T-helper 2 cell (primary cell): ENCODE data around the gene AQP12A.
"Not testable (repeated sequence)": the region's sequence is repeated elsewhere in the genome, so short reads cannot be mapped to it uniquely, and the experiment has no call there.

Experiments used
- DNase-seq, 5 experiments: peaks; one replicate each; pipeline versions ENCODE4 v3.0.0 to v3.0.0-alpha.2; 2012 to 2022

Gene AQP12A

DNA sequence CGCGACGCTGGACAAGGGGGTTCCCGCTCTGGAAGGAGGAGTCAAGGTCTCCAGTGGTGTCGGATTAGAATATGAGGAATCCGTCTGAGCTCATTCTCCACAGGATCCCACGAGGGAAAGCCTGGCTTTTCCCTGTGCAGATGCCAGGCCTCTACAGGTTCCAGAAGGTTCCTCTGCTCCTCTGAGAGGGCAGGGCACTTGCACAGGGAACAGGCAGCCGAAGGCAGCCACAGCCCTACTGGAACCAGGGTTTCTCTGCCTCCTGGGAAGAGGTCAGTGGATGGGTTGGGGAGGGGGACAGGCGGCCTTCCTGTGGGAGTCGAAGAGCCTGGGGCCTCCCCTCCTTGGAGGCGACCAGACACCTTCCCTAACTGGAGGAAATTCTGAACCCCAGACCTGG is 1.7 kb upstream of the AQP12A start:
- no peak for DNase-seq

DNA sequence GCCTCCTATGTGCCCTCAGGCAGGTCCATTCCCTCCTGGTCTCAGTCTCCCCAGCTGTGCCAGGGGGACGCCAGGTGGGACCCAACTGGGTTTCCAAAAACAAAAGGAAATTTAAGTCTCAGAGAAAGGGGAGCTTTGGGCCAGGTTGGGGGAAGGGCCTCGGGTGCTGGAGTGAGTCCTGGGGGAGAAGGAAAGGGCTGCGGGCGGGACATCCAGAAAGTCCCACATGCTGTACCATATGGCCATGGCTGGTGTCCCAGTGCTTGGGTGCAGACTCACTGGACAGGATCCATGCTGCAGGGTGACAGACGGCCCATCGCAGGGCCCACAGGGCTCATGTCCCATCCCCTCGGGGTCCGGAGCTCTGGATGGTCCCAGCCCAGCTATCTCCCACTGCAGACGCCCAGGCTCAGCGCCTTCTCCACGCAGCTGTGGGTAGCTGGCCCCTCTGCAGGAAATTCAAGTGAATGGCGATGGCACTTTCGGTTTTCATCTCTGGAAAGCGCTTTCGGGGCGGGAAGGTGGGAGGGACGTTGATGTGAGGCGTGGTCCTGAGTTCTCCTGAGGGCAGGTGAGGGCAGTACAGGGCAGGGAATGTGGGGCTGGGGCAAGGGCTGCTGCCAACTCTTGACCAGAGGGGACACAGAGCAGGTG is 1.1 kb upstream of the AQP12A start:
- not testable (repeated sequence) for DNase-seq

- DNase-seq = not testable (repeated sequence)
Observed at GRCh38 chr2:240691075-240691427, 615 bp upstream of the AQP12A start.

DNA sequence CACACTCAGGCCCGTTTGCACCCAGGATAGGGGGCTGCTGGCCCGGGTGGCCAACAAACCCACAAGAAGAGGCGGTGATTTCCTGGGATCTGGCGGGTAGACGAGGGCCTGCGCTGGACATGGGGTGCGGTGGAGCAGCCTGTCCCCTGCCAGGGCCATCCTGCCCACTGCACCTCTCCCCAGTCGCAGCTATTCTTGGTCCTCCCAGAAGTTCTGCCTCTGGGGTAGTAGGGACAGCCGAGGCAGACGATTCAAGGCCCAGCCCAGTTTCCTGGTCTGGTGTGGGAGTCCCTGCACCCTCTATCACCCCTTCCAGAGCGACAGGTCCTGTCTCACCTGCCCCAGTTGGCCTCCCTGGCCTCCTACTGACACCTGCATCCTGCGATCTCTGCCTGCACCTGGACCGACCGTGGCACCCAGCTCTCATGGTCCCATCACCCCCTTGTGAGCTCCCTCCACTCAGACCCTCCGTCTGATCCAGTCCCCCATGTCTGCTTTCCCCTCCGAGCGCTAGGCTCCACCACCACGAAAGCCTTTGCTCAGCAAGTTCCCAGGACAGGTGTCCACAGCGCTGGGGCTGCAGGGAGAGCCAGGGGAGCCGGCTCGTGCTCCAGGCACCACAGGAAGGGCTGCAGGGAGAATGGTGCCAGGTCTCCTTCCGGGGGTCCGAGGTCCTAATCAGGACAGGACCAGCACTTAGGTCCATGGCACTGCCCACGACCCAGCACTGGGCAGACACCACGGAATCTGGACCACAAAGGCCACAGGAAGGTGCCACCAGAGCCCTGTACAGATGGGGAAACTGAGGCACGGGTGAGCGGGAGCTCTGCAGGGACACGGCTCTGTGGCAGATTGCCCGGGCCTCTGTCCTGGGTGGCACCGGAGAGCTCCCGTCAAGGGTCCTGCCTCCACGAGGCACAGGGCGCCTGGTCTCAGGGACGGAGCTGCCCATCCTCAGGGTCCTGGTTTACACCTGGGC is 1.2 kb downstream of the AQP12A start:
- DNase-seq = not testable (repeated sequence)

- not testable (repeated sequence) for DNase-seq
Observed at GRCh38 chr2:240694304-240694703, 2.6 kb downstream of the AQP12A start.

DNA sequence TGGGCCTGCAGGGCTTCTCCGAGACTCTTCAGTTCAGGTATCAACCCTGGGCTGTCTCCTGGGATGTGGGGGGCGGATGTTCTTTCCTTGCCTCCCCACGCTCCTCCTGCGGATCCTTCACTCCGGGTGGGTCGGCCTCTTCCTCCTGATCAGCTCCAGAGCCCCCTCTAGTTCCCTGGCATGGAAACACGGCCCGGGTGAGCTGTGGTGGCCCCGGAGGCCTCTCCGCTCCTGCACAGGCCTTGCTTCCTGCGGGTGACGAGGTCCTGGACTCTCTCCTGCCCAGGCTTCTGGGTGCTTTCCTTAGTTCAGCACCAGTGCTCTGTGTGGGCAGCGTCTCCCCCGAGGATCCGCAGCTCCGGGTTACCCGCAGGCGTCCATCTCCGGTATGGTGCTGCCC is 3.9 kb downstream of the AQP12A start:
- not testable (repeated sequence) for DNase-seq

DNA sequence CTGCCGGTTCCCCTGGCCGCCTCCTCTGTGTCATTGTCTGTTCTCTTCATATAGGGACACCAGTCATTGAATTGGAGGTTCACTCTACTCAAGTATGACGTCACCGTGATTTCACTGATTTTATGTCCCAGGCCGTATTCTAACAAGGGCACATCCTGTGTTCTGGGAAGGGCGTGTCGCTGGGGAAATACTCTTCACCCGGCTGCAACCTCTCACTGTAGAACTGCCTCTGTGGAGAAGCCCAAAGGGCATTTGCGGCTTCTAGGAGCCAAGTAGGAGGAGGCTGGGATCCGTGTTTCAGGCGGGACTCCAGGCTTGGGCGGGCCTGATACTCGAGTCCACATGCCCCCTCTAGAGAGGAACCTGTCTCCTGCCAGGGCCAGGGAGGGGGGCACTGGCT is 4.8 kb downstream of the AQP12A start:
- not testable (repeated sequence) for DNase-seq

- peak in 1 of 5 experiments; percentile 3 for DNase-seq
Observed at GRCh38 chr2:240698852-240699561, 7.3 kb downstream of the AQP12A start.

DNA sequence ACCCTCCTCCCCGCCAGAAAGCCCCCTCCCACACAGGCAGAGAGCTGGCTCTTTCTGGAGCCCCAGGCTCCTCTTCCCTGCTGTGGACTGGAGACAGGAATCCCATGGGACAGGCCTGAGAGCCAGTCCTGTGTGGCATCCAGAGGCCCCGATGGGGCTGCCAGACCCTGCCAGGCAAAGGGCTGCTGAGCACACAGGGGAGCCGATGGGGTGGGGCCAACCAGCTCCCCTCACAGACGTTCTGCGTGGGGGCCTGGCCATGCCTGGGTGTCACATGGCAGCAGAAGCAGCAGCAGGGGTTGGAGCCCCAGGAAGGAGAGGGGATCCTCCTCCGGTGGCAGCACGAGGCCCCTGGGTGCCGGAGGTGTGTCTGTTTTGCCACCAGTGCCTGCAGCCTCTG is 8.2 kb downstream of the AQP12A start:
- DNase-seq = peak in 1 of 5 experiments; percentile 1

GRCh38 chr2:240700616-240701015 is 8.9 kb downstream of the AQP12A start:
- DNase-seq = not testable (repeated sequence)

GRCh38 chr2:240701091-240701735 is 9.5 kb downstream of the AQP12A start:
- peak in 2 of 5 experiments; percentile 3 to 7 for DNase-seq

GRCh38 chr2:240701736-240702639 is 10.3 kb downstream of the AQP12A start:
- DNase-seq = peak in 2 of 5 experiments; percentile 1 to 6

GRCh38 chr2:240702640-240703011 is 11.0 kb downstream of the AQP12A start:
- DNase-seq = peak in 2 of 5 experiments; percentile 1

GRCh38 chr2:240703417-240704341 is 12.0 kb downstream of the AQP12A start:
- DNase-seq = peak in 1 of 5 experiments; percentile 1

- DNase-seq = peak in 3 of 5 experiments; percentile 3 to 15 (median 6)
Observed at GRCh38 chr2:240704651-240705050, 13.0 kb downstream of the AQP12A start.

GRCh38 chr2:240705204-240705791 is 13.6 kb downstream of the AQP12A start:
- peak in 1 of 5 experiments; percentile 43 for DNase-seq

GRCh38 chr2:240707043-240707756 is 15.5 kb downstream of the AQP12A start:
- no peak for DNase-seq

- no peak for DNase-seq
Observed at GRCh38 chr2:240707821-240708220, 16.2 kb downstream of the AQP12A start.

DNA sequence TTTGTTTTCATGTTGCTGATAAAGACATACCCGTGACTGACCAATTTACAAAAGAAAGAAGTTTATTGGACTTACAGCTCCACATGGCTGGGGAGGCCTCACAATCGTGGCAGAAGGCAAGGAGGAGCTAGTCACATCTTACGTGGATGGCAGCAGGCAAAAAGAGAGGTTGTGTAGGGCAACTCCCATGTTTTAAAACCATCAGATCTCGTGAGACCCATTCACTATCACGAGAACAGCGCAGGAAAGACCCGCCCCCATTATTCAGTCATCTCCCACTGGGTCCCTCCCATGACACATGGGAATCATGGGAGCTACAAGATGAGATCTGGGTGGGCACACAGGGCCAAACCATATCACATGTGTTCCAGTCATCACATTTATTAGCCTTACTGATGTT is 16.8 kb downstream of the AQP12A start:
- no peak for DNase-seq
